Left hindlimb (tissue), 1 donor: ENCODE results near the gene CIP2A.

ENCODE experiments used
- DNase-seq: peaks from one replicate; pipeline ENCODE4 v3.0.0-alpha.2; 2018

The CIP2A gene

DNA sequence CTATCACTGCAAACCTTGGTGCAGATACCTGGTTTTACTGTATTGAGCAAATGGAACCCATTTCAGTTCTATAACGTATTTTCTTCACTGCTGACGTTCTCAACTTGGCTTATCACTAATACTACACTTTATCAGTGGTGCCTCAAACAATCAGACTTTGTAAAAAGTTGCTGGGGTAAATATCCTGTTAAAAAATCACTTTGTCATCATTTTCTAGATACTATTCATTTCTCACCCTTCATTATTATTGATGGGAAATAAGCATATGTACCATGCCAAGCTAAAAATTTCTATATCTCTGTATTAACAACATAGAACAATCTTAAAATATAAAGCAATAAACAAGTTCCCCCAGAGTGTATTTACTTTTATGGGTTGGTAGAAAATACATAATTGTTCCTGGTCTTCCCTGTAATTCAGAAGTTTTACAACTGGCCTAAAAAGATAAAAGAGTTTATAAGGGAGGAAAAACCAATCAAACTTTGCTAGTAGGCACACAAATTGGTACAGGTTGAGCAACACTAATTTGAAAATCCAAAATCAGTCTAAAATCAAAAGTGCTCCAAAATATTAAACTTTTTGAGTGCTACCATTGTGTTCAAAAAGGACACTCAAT, 33.2 kb downstream of the CIP2A start:
- no peak for DNase-seq

- DNase-seq = no peak
These were observed 34.2 kb downstream of the CIP2A start for GRCh38 chr3:108554913-108555571.

DNA sequence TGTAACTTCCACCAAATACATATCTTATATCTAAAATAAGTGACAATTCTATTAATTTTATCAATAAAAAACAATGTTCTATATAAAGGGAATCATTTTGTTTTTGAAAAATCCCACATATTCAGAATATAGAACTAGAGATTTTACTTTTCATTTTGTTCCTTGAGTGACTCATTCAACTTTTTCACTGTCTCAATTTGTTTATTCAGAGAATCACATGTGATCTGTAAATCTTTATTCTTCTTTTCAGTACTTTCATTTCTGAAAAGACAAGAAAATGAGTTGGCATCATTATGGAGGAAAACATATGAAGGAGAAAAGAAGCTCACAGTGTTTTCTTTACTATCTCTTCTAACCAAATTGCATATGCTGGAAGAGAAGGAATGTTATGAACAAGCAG, 35.0 kb downstream of the CIP2A start:
- no peak for DNase-seq

DNA sequence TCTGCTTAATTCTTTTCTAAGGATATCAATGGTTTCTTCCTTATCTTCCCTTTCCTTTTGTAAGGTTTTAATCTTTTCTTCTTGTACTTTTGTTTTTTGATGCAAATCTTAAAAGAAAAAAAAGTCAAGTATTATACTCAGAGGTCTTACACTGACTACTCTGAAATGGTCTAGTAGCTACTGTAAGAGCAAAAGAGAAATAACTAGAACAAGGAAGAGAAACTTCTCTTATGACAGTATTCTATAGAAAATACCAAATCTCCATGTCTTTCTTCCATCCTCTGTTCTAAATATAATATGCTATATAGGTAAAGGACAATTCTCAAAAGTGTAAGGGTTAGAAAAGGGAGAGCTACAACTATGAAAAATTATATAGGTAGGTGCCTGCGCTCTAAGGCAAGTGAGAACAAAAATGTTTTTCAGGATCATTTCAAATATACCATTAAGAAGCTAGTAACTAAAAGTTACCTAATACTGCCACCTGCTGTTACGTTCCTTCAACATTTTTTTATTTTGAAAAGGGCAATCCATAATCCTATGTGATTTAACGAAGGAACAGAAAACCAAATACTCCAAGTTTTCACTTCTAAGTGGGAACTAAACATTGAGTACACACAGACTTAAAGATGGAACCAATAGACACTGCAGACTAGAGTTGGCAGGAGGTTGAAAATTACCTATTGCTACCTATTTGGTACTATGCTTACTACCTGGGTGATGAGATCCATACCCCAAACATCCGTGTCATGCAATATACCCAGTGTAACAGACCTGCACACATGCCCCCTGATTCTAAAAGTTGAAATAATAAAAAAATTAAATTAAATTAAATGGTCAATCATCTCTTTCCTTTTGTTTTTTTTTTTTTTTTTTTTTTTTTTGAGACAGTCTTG, 36.7 kb downstream of the CIP2A start:
- no peak for DNase-seq

- no peak for DNase-seq
These were observed 40.4 kb downstream of the CIP2A start for GRCh38 chr3:108548886-108549285.

- no peak for DNase-seq
These were observed 40.9 kb downstream of the CIP2A start for GRCh38 chr3:108548304-108548703.

DNA sequence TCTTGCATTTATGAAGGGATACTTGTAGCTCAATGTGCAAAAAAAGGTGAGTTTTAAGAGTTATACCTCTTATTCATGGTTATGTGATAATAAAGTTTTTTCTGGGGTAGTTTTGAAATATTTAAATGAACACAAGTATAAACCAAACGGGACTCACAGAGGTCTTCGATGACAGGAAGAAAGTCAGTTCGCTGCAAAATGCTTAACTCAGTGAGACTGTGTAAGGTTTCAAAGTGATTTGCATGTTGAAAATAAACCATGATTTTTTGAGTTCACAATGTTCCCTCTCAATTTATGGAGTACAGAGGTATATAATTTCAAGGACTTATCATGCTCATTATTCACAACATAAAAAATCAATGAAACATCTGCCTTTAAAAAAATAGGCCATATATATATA, 42.5 kb downstream of the CIP2A start:
- DNase-seq = no peak

DNA sequence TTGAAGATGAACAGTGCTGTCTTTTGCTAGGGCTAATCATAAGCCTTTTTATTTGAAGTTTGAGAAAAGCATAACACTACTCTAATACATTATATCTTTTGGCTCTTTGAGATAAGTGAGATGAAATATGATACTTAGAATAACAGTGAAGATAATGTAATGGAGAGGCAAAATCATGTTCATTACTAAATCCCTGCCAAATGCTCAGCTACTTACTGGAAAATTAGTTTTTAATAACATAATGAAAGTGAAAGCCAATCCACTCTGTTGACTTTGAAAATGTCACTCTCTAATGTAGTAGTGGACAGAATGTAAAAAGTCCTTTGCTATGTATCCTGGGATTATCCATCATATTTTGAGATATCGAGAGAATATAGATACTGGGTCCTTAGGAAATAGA, 43.0 kb downstream of the CIP2A start:
- DNase-seq = no peak

GRCh38 chr3:108538083-108538482, 51.2 kb downstream of the CIP2A start:
- no peak for DNase-seq

GRCh38 chr3:108528459-108529252, 60.6 kb downstream of the CIP2A start:
- DNase-seq = no peak

DNA sequence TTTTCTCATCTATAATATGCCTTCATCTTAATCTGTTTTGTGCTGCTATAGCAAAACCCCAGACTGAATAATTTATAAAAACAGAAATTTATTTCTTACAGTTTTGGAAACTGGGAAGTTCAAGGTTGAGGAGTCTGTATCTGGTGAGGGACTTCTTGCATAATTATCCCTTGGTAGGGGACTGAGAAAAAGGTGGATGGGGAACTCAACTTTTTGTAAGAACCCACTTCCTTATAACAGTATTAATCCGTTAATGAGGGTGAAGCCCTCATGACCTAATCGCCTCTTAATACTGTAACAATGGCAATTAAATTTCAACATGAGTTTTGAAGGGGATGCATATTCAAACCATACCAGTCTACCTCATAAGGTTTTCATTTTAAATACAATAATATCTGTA, 61.4 kb downstream of the CIP2A start:
- DNase-seq = no peak

GRCh38 chr3:108527109-108527508, 62.1 kb downstream of the CIP2A start:
- DNase-seq = no peak

GRCh38 chr3:108525971-108526370, 63.3 kb downstream of the CIP2A start:
- no peak for DNase-seq

GRCh38 chr3:108525256-108525655, 64.0 kb downstream of the CIP2A start:
- DNase-seq = no peak

- no peak for DNase-seq
These were observed 64.7 kb downstream of the CIP2A start for GRCh38 chr3:108524537-108524936.

- no peak for DNase-seq
These were observed 70.3 kb downstream of the CIP2A start for GRCh38 chr3:108518895-108519294.

DNA sequence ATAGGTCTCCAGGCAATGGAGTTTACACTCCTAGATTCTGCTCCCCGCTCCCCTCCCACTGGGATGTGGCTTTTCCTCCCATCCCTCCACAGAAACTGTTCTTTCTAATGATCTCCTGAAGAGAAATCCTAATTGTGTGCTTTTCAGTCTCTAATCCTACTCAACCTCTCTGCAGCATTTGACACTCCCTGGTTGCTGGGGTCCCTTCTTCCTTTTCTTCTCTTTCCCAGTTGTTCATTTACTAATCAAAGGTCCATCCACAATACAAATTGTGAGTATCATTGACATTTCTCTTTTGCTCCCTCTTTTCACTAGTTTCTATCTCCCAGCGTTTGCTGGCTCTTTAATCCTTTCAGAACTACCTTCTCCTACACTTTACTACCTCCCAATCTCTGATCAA, 72.4 kb downstream of the CIP2A start:
- DNase-seq = no peak

DNA sequence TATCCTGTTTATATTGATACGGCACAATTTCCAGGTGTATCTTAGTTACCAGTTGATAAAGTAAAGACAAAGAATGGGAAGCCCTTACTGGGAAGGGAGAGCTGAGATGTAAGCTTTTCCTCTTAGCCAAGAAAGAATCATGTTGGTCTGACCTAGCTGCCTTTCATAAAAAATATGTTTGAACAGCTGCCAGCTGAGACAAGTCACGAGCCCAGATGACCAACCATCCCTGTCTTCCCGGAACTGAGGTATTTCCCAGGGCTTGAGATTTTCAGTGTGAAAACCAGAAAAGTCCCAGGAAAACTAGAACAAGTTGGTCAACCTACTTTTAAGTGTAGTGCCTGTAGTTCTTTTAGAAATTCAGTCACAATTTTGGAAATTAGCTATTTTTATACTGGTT, 75.3 kb downstream of the CIP2A start:
- no peak for DNase-seq

- DNase-seq = no peak
These were observed 76.6 kb downstream of the CIP2A start for GRCh38 chr3:108512671-108513070.

DNA sequence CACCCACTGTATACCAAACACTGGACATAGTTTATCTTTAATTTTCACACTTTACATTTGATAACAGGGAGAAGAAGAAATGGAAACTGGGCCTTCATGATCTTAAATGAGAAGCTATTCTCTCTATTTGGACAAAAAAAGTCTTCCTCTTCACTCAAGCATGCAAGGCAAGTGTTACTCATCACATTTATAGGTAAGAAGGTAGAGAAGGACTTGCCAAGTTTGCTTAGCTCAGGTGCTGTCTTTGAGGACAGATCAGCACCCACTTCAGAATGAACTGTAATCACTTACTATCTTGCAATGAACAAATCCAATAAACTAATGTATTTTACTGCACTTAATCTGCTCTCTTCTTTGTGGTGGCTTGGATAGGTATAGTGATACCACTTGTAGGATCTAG, 77.7 kb downstream of the CIP2A start:
- no peak for DNase-seq

DNA sequence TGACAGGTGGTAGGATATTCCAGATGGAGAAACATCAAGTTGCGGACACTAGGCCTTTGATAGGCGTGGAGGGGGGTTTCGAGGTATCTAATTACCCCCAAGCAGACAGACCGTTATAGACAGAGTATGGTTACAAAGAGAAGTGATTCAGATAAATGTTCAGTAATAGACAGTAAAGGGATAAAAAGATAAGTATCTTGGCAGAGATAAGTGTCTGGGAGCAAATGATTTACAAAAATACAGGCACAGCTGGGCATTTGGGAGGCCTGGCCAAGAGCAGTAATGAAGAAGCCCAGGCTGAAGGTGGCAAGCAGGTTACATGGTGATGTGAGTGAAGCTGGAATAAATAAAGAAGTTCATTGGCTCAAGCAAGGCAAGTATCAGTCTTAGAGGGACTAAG, 78.2 kb downstream of the CIP2A start:
- no peak for DNase-seq

- no peak for DNase-seq
These were observed 78.7 kb downstream of the CIP2A start, which contains the start of gene MYH15 for GRCh38 chr3:108510496-108510895. TSS of gene MYH15 (minus strand) at chr3:108510596. CDS start at chr3:108510530, 66 bp downstream.

- DNase-seq = no peak
These were observed 79.4 kb downstream of the CIP2A start for GRCh38 chr3:108509871-108510270.
